ENCODE data around the gene TEKT1. TPM values are rescaled to one million over a fixed set of nuclear protein-coding genes. Genes with fewer than 3 reads are reported as not detected.
A peak's percentile ranks its signal among the peaks of the same experiment; 100 is the strongest.

The TEKT1 gene
- total RNA-seq, 2 experiments from 2014 or later = not detected

GRCh38 chr17:6753006-6753445 lies 78.5 kb downstream of the TEKT1 start:
- intact Hi-C loops (cut with micrococcal nuclease) = loop anchor here (10.0 kb wide), 1 partner anchor 262 kb away; the partner anchor contains the start of gene RNASEK
- no peaks in the 10 kb centered on the region for H3K27me3 Mint-ChIP-seq
- peak; percentile 52 for DNase-seq
- no peak overlapping the region for H3K4me3 Mint-ChIP-seq
- H3K9me3 Mint-ChIP-seq = no peaks in the 10 kb centered on the region
- peaks cover 41% of the 10 kb centered on the region for H3K4me1 Mint-ChIP-seq (ENCODE audit: low read depth)
- H3K36me3 Mint-ChIP-seq = peaks cover 4% of the 10 kb centered on the region
- H3K27ac Mint-ChIP-seq = peak overlapping the region; percentile 80
- POLR2A ChIA-PET = no interaction called here
- CTCF ChIA-PET = no interaction called here

GRCh38 chr17:6752068-6752909 lies 79.2 kb downstream of the TEKT1 start:
- Mint-ChIP-seq H3K27ac (peak overlapping the region; percentile 80), H3K4me3 (no peak overlapping the region), H3K9me3 (no peaks in the 10 kb centered on the region), H3K36me3 (peaks cover 2% of the 10 kb centered on the region), H3K27me3 (no peaks in the 10 kb centered on the region), H3K4me1 (ENCODE audit: low read depth) (peaks cover 35% of the 10 kb centered on the region)
- no peak for DNase-seq
- intact Hi-C loops (cut with micrococcal nuclease) = loop anchor here (10.0 kb wide), 1 partner anchor 263 kb away; the partner anchor contains the start of gene RNASEK
- CTCF ChIA-PET = interaction anchor here (0.6 to 0.8 kb wide), 2 partner anchors 91 to 929 kb away, joined by 4 to 5 read pairs; no protein-coding TSS in a partner anchor
- POLR2A ChIA-PET = no interaction called here

- intact Hi-C loops (cut with micrococcal nuclease) = no loop called here
- no peak for DNase-seq
Observed at GRCh38 chr17:6749519-6749918, 82.0 kb downstream of the TEKT1 start.

GRCh38 chr17:6748617-6749016 lies 82.9 kb downstream of the TEKT1 start:
- peaks cover 3% of the 10 kb centered on the region for H3K27me3 Mint-ChIP-seq
- H3K4me3 Mint-ChIP-seq = no peak overlapping the region
- POLR2A ChIA-PET = no interaction called here
- no peak for DNase-seq
- H3K36me3 Mint-ChIP-seq = no peaks in the 10 kb centered on the region
- CTCF ChIA-PET = no interaction called here
- peaks cover 15% of the 10 kb centered on the region for H3K4me1 Mint-ChIP-seq (ENCODE audit: low read depth)
- intact Hi-C loops (cut with micrococcal nuclease) = no loop called here
- H3K27ac Mint-ChIP-seq = no peak overlapping the region
- H3K9me3 Mint-ChIP-seq = no peaks in the 10 kb centered on the region

More at GRCh38 chr17:6749519-6749918, 82.0 kb downstream of the TEKT1 start:
- no peak overlapping the region for H3K27ac Mint-ChIP-seq
- H3K9me3 Mint-ChIP-seq = no peaks in the 10 kb centered on the region
- POLR2A ChIA-PET = no interaction called here
- CTCF ChIA-PET = interaction anchor here (1.2 kb wide), 2 partner anchors 145 to 165 kb away, joined by 3 to 4 read pairs; no protein-coding TSS in a partner anchor
- peaks cover under 1% of the 10 kb centered on the region for H3K27me3 Mint-ChIP-seq
- H3K4me1 Mint-ChIP-seq (ENCODE audit: low read depth) = peaks cover 18% of the 10 kb centered on the region
- no peaks in the 10 kb centered on the region for H3K36me3 Mint-ChIP-seq
- H3K4me3 Mint-ChIP-seq = no peak overlapping the region

Other genes starting within 250 kb of the TEKT1 start
- 10 to 100 TPM; 14.2 to 14.7 TPM for gene KIAA0753, start 191.0 kb downstream of the TEKT1 start, total RNA-seq
- gene TXNDC17, start 190.7 kb downstream of the TEKT1 start, total RNA-seq = 100 to 1,000 TPM; 107 to 123 TPM
- gene MED31, start 180.1 kb downstream of the TEKT1 start, total RNA-seq = 10 to 100 TPM; 22.6 to 25.9 TPM
- gene C17orf100, start 180.0 kb downstream of the TEKT1 start, total RNA-seq = 1 to 10 TPM; 1.5 to 1.8 TPM
- not detected for gene SLC13A5, start 118.4 kb downstream of the TEKT1 start, total RNA-seq
- gene XAF1, start 75.7 kb downstream of the TEKT1 start, total RNA-seq = 10 to 100 TPM; 26.8 to 27.4 TPM
- not detected for gene FBXO39, start 55.5 kb downstream of the TEKT1 start, total RNA-seq
- not detected for gene ALOX12, start 164.3 kb upstream of the TEKT1 start, total RNA-seq
- 100 to 1,000 TPM; 175 to 180 TPM for gene RNASEK, start 180.9 kb upstream of the TEKT1 start, total RNA-seq
- 1 to 10 TPM in 1 of 2 experiments, under 1 TPM in 1; 0.53 to 1.3 TPM for gene BCL6B, start 191.3 kb upstream of the TEKT1 start, total RNA-seq
- gene SLC16A13, start 204.3 kb upstream of the TEKT1 start, total RNA-seq = 10 to 100 TPM; 10.4 to 10.7 TPM
- 1 to 10 TPM; 1.4 to 1.5 TPM for gene SLC16A11, start 212.4 kb upstream of the TEKT1 start, total RNA-seq
- gene CLEC10A, start 248.5 kb upstream of the TEKT1 start, total RNA-seq = not detected

All from activated CD4-positive, alpha-beta memory T cell treated with anti-CD3 and anti-CD28 coated beads for 36 hours (primary cell).